RPMI7951 (cell line): ENCODE data around the gene LSM7. TPM values are rescaled to one million over a fixed set of nuclear protein-coding genes. Genes with fewer than 3 reads are reported as not detected.

Experiments used
- DNase-seq: peaks from one replicate; pipeline ENCODE4 v3.0.0-alpha.2; 2012; ENCODE audit warnings: low read depth
- total RNA-seq: library from RNA; depleted of rRNA; stranded (reverse); fragments of >200 nt; shearing (Covaris generic); gene quantifications from 2 replicates; pipeline ENCODE4 v1.2.3, GENCODE V29; 2014; rRNA removed

Gene LSM7
- total RNA-seq, 1 experiment from 2014 or later, result 343 TPM

GRCh38 chr19:2278459-2279158 is 49.8 kb downstream of the LSM7 start:
- no peak for DNase-seq

DNA sequence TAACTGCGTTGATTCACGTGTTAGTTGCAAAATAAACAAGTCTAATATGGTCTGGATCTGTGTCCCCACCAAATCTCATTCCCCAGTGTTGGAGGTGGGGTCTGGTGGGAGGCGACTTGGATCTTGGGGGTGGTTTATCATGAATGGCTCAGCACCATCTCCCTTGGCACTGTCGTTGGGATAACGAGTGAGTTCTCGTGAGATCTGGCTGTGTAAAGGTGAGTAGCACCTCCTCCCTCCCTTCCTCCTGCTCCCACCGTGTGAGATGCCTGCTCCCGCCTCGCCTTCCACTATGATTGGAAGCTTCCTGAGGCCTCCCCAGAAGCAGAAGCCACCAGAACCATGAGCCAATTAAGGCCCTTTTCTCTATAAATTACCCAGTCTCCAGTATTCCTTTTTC is 51.2 kb downstream of the LSM7 start:
- DNase-seq, result no peak

GRCh38 chr19:2276429-2276986 is 51.9 kb downstream of the LSM7 start:
- no peak for DNase-seq

- no peak for DNase-seq
Measured at GRCh38 chr19:2275588-2276428, 52.6 kb downstream of the LSM7 start.

DNA sequence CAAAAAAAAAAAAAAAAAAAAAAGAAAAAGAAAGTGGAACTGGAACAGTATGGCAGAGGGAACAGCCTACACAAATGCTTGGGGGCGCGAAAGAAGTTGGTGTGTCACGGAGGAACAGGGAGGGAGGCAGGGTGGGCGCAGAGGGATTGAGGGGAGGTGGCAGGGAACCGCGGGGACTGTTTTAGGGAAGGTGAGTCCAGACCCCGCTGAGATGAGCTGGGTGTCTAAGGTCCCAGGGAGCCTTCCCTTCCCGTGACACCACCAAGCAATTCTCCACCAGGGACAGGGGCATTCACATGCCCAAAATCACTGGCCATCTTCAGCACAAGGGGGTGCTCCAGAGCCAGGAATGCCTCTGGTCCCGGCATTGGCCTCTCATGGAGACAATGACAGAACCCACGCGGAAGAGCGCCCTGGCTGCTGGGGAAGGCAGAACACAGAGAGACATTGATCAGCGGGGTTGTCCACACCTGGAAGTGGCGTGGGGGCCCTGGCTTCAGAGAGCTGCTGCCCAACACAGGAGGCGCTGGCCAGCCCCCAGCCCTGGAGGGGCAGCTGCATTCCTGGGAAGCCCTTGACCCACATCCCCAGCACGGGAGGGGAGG is 53.4 kb downstream of the LSM7 start:
- DNase-seq, result peak; percentile 66

GRCh38 chr19:2274185-2274711 is 54.1 kb downstream of the LSM7 start:
- DNase-seq, result no peak

DNA sequence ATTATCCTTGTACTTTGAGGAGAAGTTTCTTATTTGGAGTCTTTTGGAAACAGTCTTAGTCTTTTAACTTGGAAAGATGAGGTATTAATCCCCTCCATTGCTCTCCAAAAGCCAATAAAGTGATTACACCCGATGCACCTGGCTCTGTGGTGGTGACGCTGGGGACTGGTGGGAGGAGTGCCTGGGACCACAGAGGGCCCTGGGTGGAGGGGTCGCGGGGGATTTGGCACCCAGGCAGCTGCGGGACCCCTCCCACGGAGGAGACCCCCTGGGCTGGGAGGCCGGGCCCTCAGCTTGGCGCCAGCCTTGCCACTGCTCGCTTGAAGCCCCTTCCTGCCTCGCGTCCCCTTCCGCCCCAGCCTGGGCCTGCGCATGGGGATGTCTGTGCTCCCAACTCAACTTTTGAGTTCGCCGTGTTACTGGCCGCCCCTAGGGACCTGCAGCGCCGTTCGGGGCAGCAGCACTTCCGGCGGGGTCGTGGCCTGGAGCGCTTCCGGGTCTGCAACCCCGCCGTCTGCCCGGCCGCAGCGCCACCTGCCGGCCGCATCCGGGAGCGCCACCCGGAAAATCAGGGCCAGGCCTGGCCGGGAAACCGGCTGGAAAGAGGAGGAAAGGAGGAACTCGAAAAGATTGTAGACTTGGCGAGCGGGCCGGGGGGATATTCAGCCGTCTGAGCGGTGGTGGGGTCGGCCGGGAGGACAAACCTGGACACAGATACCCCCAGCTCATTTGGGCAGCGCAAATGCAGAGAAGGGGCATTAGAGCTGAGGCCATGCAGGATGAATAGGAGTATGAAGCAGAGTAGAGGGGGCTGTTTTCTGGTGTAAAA is 54.8 kb downstream of the LSM7 start:
- DNase-seq, result peak; percentile 65

Other genes starting within 250 kb of the LSM7 start
- gene MOB3A, start 232.3 kb downstream of the LSM7 start, total RNA-seq, result 24.2 and 26.6 TPM in 2 replicates
- gene IZUMO4, start 231.7 kb downstream of the LSM7 start, total RNA-seq, result 1.4 and 2.2 TPM in 2 replicates
- gene AP3D1, start 177.0 kb downstream of the LSM7 start, total RNA-seq, result 49.6 and 50.0 TPM in 2 replicates
- 3.6 and 5.6 TPM in 2 replicates for gene DOT1L, start 164.7 kb downstream of the LSM7 start, total RNA-seq
- gene PLEKHJ1, start 92.3 kb downstream of the LSM7 start, total RNA-seq, result 60.0 and 71.2 TPM in 2 replicates
- 18.9 and 24.7 TPM in 2 replicates for gene SF3A2, start 91.8 kb downstream of the LSM7 start, total RNA-seq
- 0.48 TPM in 1 of 2 replicates, not detected in the other for gene AMH, start 79.3 kb downstream of the LSM7 start, total RNA-seq
- gene JSRP1, start 72.2 kb downstream of the LSM7 start, total RNA-seq, result not detected in 2 replicates
- gene PEAK3, start 46.4 kb downstream of the LSM7 start, total RNA-seq, result 0.20 and 0.24 TPM in 2 replicates
- gene LINGO3, start 20.4 kb downstream of the LSM7 start, total RNA-seq, result 0.10 TPM in 1 of 2 replicates, not detected in the other
- gene SPPL2B, start 98 bp upstream of the LSM7 start, total RNA-seq, result 12.1 and 15.1 TPM in 2 replicates
- 0.10 TPM in 1 of 2 replicates, not detected in the other for gene TMPRSS9, start 31.7 kb upstream of the LSM7 start, total RNA-seq
- gene TIMM13, start 99.0 kb upstream of the LSM7 start, total RNA-seq, result 47.9 and 71.4 TPM in 2 replicates
- 63.8 and 108 TPM in 2 replicates for gene LMNB2, start 128.4 kb upstream of the LSM7 start, total RNA-seq
- 23.5 and 28.4 TPM in 2 replicates for gene GADD45B, start 147.5 kb upstream of the LSM7 start, total RNA-seq